ENCODE measurements around the gene ECHDC3. TPM values are rescaled to one million over a fixed set of nuclear protein-coding genes. Genes with fewer than 3 reads are reported as not detected.

The ECHDC3 gene
- total RNA-seq, 2 experiments from 2014 or later, result not detected

GRCh38 chr10:11761431-11761830 is 19.2 kb downstream of the ECHDC3 start:
- Histone ChIP-seq H3K4me2 (ENCODE audit: low read length) (no peak overlapping the region), H3K4me1 (ENCODE audit: insufficient read depth, low read length, poor library complexity, severe bottlenecking) (peaks cover 6% of the 10 kb centered on the region), H2AFZ (ENCODE audit: low read length) (no peak overlapping the region), H3K79me2 (ENCODE audit: insufficient read depth, low read depth, low read length) (no peaks in the 10 kb centered on the region), H3K9me2 (ENCODE audit: insufficient read depth, low read length) (no peaks in the 10 kb centered on the region), H3K36me3 (ENCODE audit: insufficient read depth, low read length) (no peaks in the 10 kb centered on the region), H3K27ac (ENCODE audit: low read depth, low read length, poor library complexity, severe bottlenecking) (no peak overlapping the region), H3K4me3 (ENCODE audit: low read depth, low read length, poor library complexity, severe bottlenecking) (no peak overlapping the region), H4K20me1 (ENCODE audit: insufficient read depth, low read length) (no peaks in the 10 kb centered on the region), H3K9me3 (ENCODE audit: low read length) (no peaks in the 10 kb centered on the region)
- intact Hi-C loops (cut with micrococcal nuclease; ENCODE audit: unreplicated experiment), result no loop called here
- DNase-seq (ENCODE audit: low spot score), result no peak
- BruUV-seq (replicated peaks), result no TSS peak
- ChIA-PET CTCF (ENCODE audit: unreplicated experiment) (no interaction called here), POLR2A (no interaction called here)
- TF ChIP-seq, protein P1, sequence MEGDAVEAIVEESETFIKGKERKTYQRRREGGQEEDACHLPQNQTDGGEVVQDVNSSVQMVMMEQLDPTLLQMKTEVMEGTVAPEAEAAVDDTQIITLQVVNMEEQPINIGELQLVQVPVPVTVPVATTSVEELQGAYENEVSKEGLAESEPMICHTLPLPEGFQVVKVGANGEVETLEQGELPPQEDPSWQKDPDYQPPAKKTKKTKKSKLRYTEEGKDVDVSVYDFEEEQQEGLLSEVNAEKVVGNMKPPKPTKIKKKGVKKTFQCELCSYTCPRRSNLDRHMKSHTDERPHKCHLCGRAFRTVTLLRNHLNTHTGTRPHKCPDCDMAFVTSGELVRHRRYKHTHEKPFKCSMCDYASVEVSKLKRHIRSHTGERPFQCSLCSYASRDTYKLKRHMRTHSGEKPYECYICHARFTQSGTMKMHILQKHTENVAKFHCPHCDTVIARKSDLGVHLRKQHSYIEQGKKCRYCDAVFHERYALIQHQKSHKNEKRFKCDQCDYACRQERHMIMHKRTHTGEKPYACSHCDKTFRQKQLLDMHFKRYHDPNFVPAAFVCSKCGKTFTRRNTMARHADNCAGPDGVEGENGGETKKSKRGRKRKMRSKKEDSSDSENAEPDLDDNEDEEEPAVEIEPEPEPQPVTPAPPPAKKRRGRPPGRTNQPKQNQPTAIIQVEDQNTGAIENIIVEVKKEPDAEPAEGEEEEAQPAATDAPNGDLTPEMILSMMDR (conservative IDR thresholded peaks at IDR 0.05; ENCODE audit: low read length), result no peak
- TF ChIP-seq EZH2phosphoT487 (IDR thresholded peaks at IDR 0.05; ENCODE audit: borderline replicate concordance, low read depth, low read length), result no peak

DNA sequence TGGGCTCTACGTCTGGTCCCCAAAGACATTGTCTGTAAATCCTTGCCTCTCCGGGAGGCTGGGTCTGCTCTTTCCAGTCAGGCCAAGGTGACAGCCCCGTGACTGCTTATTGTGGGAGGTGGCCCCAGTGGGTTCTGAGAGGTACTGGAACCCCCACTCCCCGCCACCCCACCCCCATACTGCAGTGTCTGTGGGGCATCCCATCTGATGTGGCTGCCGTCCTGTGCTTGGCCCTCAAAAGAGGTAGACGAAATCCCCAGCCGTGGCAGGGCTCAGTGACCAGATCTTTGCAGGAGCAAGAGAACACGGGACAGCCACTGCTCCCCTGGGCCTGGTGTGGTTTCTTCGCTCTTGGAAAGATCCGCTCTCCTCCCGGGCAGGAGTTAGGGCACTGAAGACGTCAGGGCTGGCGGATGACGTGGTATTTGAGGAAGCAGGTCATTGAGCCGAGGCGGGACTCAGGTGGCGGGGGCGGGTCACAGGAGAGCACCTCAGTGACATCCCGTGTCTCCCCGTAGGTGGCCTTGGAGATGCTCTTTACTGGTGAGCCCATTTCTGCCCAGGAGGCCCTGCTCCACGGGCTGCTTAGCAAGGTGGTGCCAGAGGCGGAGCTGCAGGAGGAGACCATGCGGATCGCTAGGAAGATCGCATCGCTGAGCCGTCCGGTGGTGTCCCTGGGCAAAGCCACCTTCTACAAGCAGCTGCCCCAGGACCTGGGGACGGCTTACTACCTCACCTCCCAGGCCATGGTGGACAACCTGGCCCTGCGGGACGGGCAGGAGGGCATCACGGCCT is 20.7 kb downstream of the ECHDC3 start:
- no peaks in the 10 kb centered on the region for H3K9me2 ChIP-seq (ENCODE audit: insufficient read depth, low read length)
- no peak overlapping the region for H3K4me3 ChIP-seq (ENCODE audit: low read depth, low read length, poor library complexity, severe bottlenecking)
- H3K27ac ChIP-seq (ENCODE audit: low read depth, low read length, poor library complexity, severe bottlenecking), result no peak overlapping the region
- BruUV-seq (replicated peaks), result no TSS peak
- H3K36me3 ChIP-seq (ENCODE audit: insufficient read depth, low read length), result no peaks in the 10 kb centered on the region
- H2AFZ ChIP-seq (ENCODE audit: low read length), result no peak overlapping the region
- no peaks in the 10 kb centered on the region for H4K20me1 ChIP-seq (ENCODE audit: insufficient read depth, low read length)
- H3K4me1 ChIP-seq (ENCODE audit: insufficient read depth, low read length, poor library complexity, severe bottlenecking), result no peaks in the 10 kb centered on the region
- intact Hi-C loops (cut with micrococcal nuclease; ENCODE audit: unreplicated experiment), result no loop called here
- H3K9me3 ChIP-seq (ENCODE audit: low read length), result no peaks in the 10 kb centered on the region
- no peak for DNase-seq (ENCODE audit: low spot score)
- ChIA-PET CTCF (ENCODE audit: unreplicated experiment) (no interaction called here), POLR2A (interaction anchor here (0.5 kb wide), 1 partner anchor 79 kb away, joined by 3 read pairs; no protein-coding TSS in a partner anchor)
- H3K79me2 ChIP-seq (ENCODE audit: insufficient read depth, low read depth, low read length), result no peaks in the 10 kb centered on the region
- H3K4me2 ChIP-seq (ENCODE audit: low read length), result no peak overlapping the region
- TF ChIP-seq, protein P1 (conservative IDR thresholded peaks at IDR 0.05; ENCODE audit: low read length), result no peak
- TF ChIP-seq EZH2phosphoT487 (IDR thresholded peaks at IDR 0.05; ENCODE audit: borderline replicate concordance, low read depth, low read length), result no peak

DNA sequence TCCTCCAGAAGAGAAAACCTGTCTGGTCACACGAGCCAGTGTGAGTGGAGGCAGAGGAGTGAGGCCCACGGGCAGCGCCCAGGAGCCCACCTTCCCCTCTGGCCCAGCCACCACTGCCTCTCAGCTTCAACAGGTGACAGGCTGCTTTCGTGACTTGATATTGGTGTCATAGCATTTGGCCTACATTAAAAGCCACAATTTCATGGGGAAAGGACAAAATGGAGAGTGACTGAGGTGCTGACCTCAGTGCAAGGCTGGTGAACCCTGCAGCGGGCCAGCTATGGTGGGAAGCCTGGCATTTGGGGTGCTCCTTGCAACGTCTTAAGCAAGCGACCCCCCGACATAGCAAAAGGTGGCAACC is 21.3 kb downstream of the ECHDC3 start:
- ChIA-PET CTCF (ENCODE audit: unreplicated experiment) (no interaction called here), POLR2A (interaction anchor here (0.5 kb wide), 1 partner anchor 79 kb away, joined by 3 read pairs; no protein-coding TSS in a partner anchor)
- no peaks in the 10 kb centered on the region for H3K9me3 ChIP-seq (ENCODE audit: low read length)
- no peaks in the 10 kb centered on the region for H3K4me1 ChIP-seq (ENCODE audit: insufficient read depth, low read length, poor library complexity, severe bottlenecking)
- no peaks in the 10 kb centered on the region for H3K79me2 ChIP-seq (ENCODE audit: insufficient read depth, low read depth, low read length)
- H3K4me2 ChIP-seq (ENCODE audit: low read length), result no peak overlapping the region
- H3K9me2 ChIP-seq (ENCODE audit: insufficient read depth, low read length), result no peaks in the 10 kb centered on the region
- no peak for TF ChIP-seq EZH2phosphoT487 (IDR thresholded peaks at IDR 0.05; ENCODE audit: borderline replicate concordance, low read depth, low read length)
- TF ChIP-seq, protein P1 (conservative IDR thresholded peaks at IDR 0.05; ENCODE audit: low read length), result no peak
- no peak overlapping the region for H3K4me3 ChIP-seq (ENCODE audit: low read depth, low read length, poor library complexity, severe bottlenecking)
- intact Hi-C loops (cut with micrococcal nuclease; ENCODE audit: unreplicated experiment), result no loop called here
- no peaks in the 10 kb centered on the region for H3K36me3 ChIP-seq (ENCODE audit: insufficient read depth, low read length)
- H4K20me1 ChIP-seq (ENCODE audit: insufficient read depth, low read length), result no peaks in the 10 kb centered on the region
- no peak for DNase-seq (ENCODE audit: low spot score)
- no TSS peak for BruUV-seq (replicated peaks)
- no peak overlapping the region for H2AFZ ChIP-seq (ENCODE audit: low read length)
- no peak overlapping the region for H3K27ac ChIP-seq (ENCODE audit: low read depth, low read length, poor library complexity, severe bottlenecking)
